ENCODE results near the gene HMCN1.

HMCN1 gene

GRCh38 chr1:185912504-185912903 is 178.3 kb downstream of the HMCN1 start:
- no peaks in the 10 kb centered on the region for H3K79me2 ChIP-seq (ENCODE audit: control insufficient read depth, low read length)
- no peaks in the 10 kb centered on the region for H3K4me1 ChIP-seq (ENCODE audit: control insufficient read depth, low read length)
- H3K4me2 ChIP-seq (ENCODE audit: low read length): no peak overlapping the region
- no peaks in the 10 kb centered on the region for H3K36me3 ChIP-seq (ENCODE audit: control insufficient read depth, low read length)
- TF ChIP-seq EZH2phosphoT487 (IDR thresholded peaks at IDR 0.05; ENCODE audit: borderline replicate concordance, low read length) (no peak), CTCF (IDR thresholded peaks at IDR 0.05; ENCODE audit: low read depth, low read length, poor library complexity, severe bottlenecking) (no peak)
- H3K9me2 ChIP-seq (replicated peaks; ENCODE audit: control insufficient read depth, low read length): no peaks in the 10 kb centered on the region
- H4K20me1 ChIP-seq (ENCODE audit: control insufficient read depth, insufficient read depth, low read depth, low read length): no peaks in the 10 kb centered on the region
- no peak overlapping the region for H3K4me3 ChIP-seq (ENCODE audit: low read length)
- no peaks in the 10 kb centered on the region for H3F3A ChIP-seq (ENCODE audit: control insufficient read depth, insufficient read depth)
- H3K27ac ChIP-seq (ENCODE audit: low read depth, low read length): no peak overlapping the region
- H3K9me3 ChIP-seq (ENCODE audit: control insufficient read depth, insufficient read depth, low read length): no peaks in the 10 kb centered on the region
- no peaks in the 10 kb centered on the region for H3K27me3 ChIP-seq (ENCODE audit: control insufficient read depth, low read length)

GRCh38 chr1:185914089-185914488 is 179.9 kb downstream of the HMCN1 start:
- Histone ChIP-seq H3K27me3 (ENCODE audit: control insufficient read depth, low read length) (no peaks in the 10 kb centered on the region), H3K27ac (ENCODE audit: low read depth, low read length) (no peak overlapping the region), H3K79me2 (ENCODE audit: control insufficient read depth, low read length) (no peaks in the 10 kb centered on the region), H3K9me2 (replicated peaks; ENCODE audit: control insufficient read depth, low read length) (no peaks in the 10 kb centered on the region), H3K4me1 (ENCODE audit: control insufficient read depth, low read length) (no peaks in the 10 kb centered on the region), H3F3A (ENCODE audit: control insufficient read depth, insufficient read depth) (no peaks in the 10 kb centered on the region), H3K4me3 (ENCODE audit: low read length) (no peak overlapping the region), H3K9me3 (ENCODE audit: control insufficient read depth, insufficient read depth, low read length) (no peaks in the 10 kb centered on the region), H4K20me1 (ENCODE audit: control insufficient read depth, insufficient read depth, low read depth, low read length) (no peaks in the 10 kb centered on the region), H3K36me3 (ENCODE audit: control insufficient read depth, low read length) (no peaks in the 10 kb centered on the region), H3K4me2 (ENCODE audit: low read length) (no peak overlapping the region)
- no peak for TF ChIP-seq CTCF (IDR thresholded peaks at IDR 0.05; ENCODE audit: low read depth, low read length, poor library complexity, severe bottlenecking)
- TF ChIP-seq EZH2phosphoT487 (IDR thresholded peaks at IDR 0.05; ENCODE audit: borderline replicate concordance, low read length): no peak

- no peak overlapping the region for H3K4me2 ChIP-seq (ENCODE audit: low read length)
- no peak overlapping the region for H3K27ac ChIP-seq (ENCODE audit: low read depth, low read length)
- no peaks in the 10 kb centered on the region for H3K79me2 ChIP-seq (ENCODE audit: control insufficient read depth, low read length)
- no peaks in the 10 kb centered on the region for H3K36me3 ChIP-seq (ENCODE audit: control insufficient read depth, low read length)
- H3K9me2 ChIP-seq (replicated peaks; ENCODE audit: control insufficient read depth, low read length): no peaks in the 10 kb centered on the region
- no peak for TF ChIP-seq EZH2phosphoT487 (IDR thresholded peaks at IDR 0.05; ENCODE audit: borderline replicate concordance, low read length)
- TF ChIP-seq CTCF (IDR thresholded peaks at IDR 0.05; ENCODE audit: low read depth, low read length, poor library complexity, severe bottlenecking): no peak
- no peaks in the 10 kb centered on the region for H3K27me3 ChIP-seq (ENCODE audit: control insufficient read depth, low read length)
- no peaks in the 10 kb centered on the region for H3F3A ChIP-seq (ENCODE audit: control insufficient read depth, insufficient read depth)
- H3K9me3 ChIP-seq (ENCODE audit: control insufficient read depth, insufficient read depth, low read length): no peaks in the 10 kb centered on the region
- H4K20me1 ChIP-seq (ENCODE audit: control insufficient read depth, insufficient read depth, low read depth, low read length): no peaks in the 10 kb centered on the region
- H3K4me1 ChIP-seq (ENCODE audit: control insufficient read depth, low read length): no peaks in the 10 kb centered on the region
- no peak overlapping the region for H3K4me3 ChIP-seq (ENCODE audit: low read length)
Measured at GRCh38 chr1:185916861-185917260, 182.7 kb downstream of the HMCN1 start.

- no peak overlapping the region for H3K4me3 ChIP-seq (ENCODE audit: low read length)
- no peaks in the 10 kb centered on the region for H4K20me1 ChIP-seq (ENCODE audit: control insufficient read depth, insufficient read depth, low read depth, low read length)
- TF ChIP-seq EZH2phosphoT487 (IDR thresholded peaks at IDR 0.05; ENCODE audit: borderline replicate concordance, low read length) (no peak), CTCF (IDR thresholded peaks at IDR 0.05; ENCODE audit: low read depth, low read length, poor library complexity, severe bottlenecking) (no peak)
- H3K79me2 ChIP-seq (ENCODE audit: control insufficient read depth, low read length): no peaks in the 10 kb centered on the region
- no peaks in the 10 kb centered on the region for H3K9me3 ChIP-seq (ENCODE audit: control insufficient read depth, insufficient read depth, low read length)
- no peaks in the 10 kb centered on the region for H3K9me2 ChIP-seq (replicated peaks; ENCODE audit: control insufficient read depth, low read length)
- no peaks in the 10 kb centered on the region for H3F3A ChIP-seq (ENCODE audit: control insufficient read depth, insufficient read depth)
- no peaks in the 10 kb centered on the region for H3K36me3 ChIP-seq (ENCODE audit: control insufficient read depth, low read length)
- no peaks in the 10 kb centered on the region for H3K27me3 ChIP-seq (ENCODE audit: control insufficient read depth, low read length)
- no peak overlapping the region for H3K4me2 ChIP-seq (ENCODE audit: low read length)
- no peak overlapping the region for H3K27ac ChIP-seq (ENCODE audit: low read depth, low read length)
- H3K4me1 ChIP-seq (ENCODE audit: control insufficient read depth, low read length): no peaks in the 10 kb centered on the region
Measured at GRCh38 chr1:185917646-185918045, 183.5 kb downstream of the HMCN1 start.

Measured in DOHH2 (cell line).